HCT116 (cell line): Measurements from ENCODE around the gene PYDC1. TPM values are rescaled to one million over a fixed set of nuclear protein-coding genes. Genes with fewer than 3 reads are reported as not detected.

ENCODE experiments used
- ATAC-seq: fragments of 200-7000 bp; cut with Tn5 transposase; 2 replicates; pipeline ENCODE4 v1.9.1; 2020; ENCODE audit warnings: mild to moderate bottlenecking, moderate library complexity
- BruUV-seq: library from RNA; stranded (reverse); fragments of 400-500 nt; replicated peaks from 2 replicates; lab custom pipeline; 2021; lab: Mats Ljungman, UMichigan
- CTCF ChIA-PET: fragments of 300-600 bp; sonication (Branson Sonifier 250); formaldehyde crosslinking; loops from one replicate; lab custom pipeline; 2021; ENCODE audit warnings: antibody characterized with exemption; lab: Charles Lee
- POLR2A ChIA-PET: fragments of 300-600, 350-600 bp; sonication (Branson Sonifier 250); formaldehyde crosslinking; loops from one replicate; lab custom pipeline; 2021; ENCODE audit warnings: antibody characterized with exemption; lab: Charles Lee
- RAD21 ChIA-PET, 2 experiments: fragments of 300-600 bp; sonication (Branson Sonifier 250); formaldehyde crosslinking; loops; one replicate each; lab custom pipeline; 2023; ENCODE audit warnings: low total read pairs in 2 of 2; ENCODE audit not compliant: uncharacterized antibody in 2 of 2, unreplicated experiment in 2 of 2, low non-redundant PET in 1 of 2; lab: Charles Lee
- DNase-seq: peaks from one replicate; pipeline ENCODE4 v3.0.0-alpha.2; 2010; ENCODE audit warnings: low read depth, low spot score
- H2AFZ ChIP-seq: fragments of 200-600 bp; shearing (Covaris generic), sonication (generic); 2 replicates; pipeline ENCODE4 v1.6.1; 2017; ENCODE audit warnings: low read depth, mixed run types, mixed read lengths, antibody characterized with exemption, low read length; ENCODE audit not compliant: poor library complexity, severe bottlenecking
- H3K27ac ChIP-seq: 2 replicates; pipeline ENCODE4 v1.5.1; 2012; ENCODE audit warnings: low read depth, low read length
- H3K27me3 ChIP-seq: fragments of 200-600 bp; sonication (generic); 2 replicates; pipeline ENCODE4 v1.6.1; 2016; ENCODE audit warnings: mixed run types, low read length, mixed read lengths; ENCODE audit not compliant: insufficient read depth
- H3K36me3 ChIP-seq, 2 experiments: fragments of 200-500 bp in 1 of 2; fragments of 200-600 bp in 1 of 2; sonication (Bioruptor generic) in 1 of 2; sonication (generic) in 1 of 2; 2 replicates each; pipeline versions ENCODE4 v1.5.1 to v1.6.1; 2014 to 2016; ENCODE audit warnings: low read length in 2 of 2, inconsistent platforms in 1 of 2, mixed read lengths in 1 of 2, mixed run types in 1 of 2; ENCODE audit not compliant: insufficient read depth in 2 of 2, control insufficient read depth in 1 of 2
- H3K4me1 ChIP-seq, 2 experiments: fragments of 200-600 bp in 1 of 2; sonication (generic) in 1 of 2; 2 replicates each; pipeline versions ENCODE4 v1.5.1 to v1.6.1; 2012 to 2017; ENCODE audit warnings: low read length in 2 of 2, inconsistent platforms in 1 of 2, mild to moderate bottlenecking in 1 of 2, mixed read lengths in 1 of 2, mixed run types in 1 of 2, moderate library complexity in 1 of 2; ENCODE audit not compliant: insufficient read depth in 2 of 2, control insufficient read depth in 1 of 2
- H3K4me2 ChIP-seq: fragments of 200-600 bp; sonication (generic); 2 replicates; pipeline ENCODE4 v1.6.1; 2017; ENCODE audit warnings: mixed run types, low read length, mixed read lengths
- H3K4me3 ChIP-seq, 2 experiments: fragments of 200-600 bp in 1 of 2; sonication (generic) in 1 of 2; replicated peaks in 1 of 2; 2 replicates each; pipeline ENCODE4 v1.5.1; 2011 to 2016; ENCODE audit warnings: low read length in 2 of 2, control low read depth in 1 of 2, low read depth in 1 of 2, mild to moderate bottlenecking in 1 of 2, mixed read lengths in 1 of 2, mixed run types in 1 of 2
- H3K79me2 ChIP-seq: fragments of 200-600 bp; sonication (generic); 2 replicates; pipeline ENCODE4 v1.6.1; 2017; ENCODE audit warnings: mild to moderate bottlenecking, mixed run types, low read length, moderate library complexity, mixed read lengths; ENCODE audit not compliant: insufficient read depth
- H3K9ac ChIP-seq: fragments of 200-600 bp; sonication (generic); 2 replicates; pipeline ENCODE4 v1.6.1; 2016; ENCODE audit warnings: low read length, mixed read lengths
- H3K9me2 ChIP-seq: fragments of 200-600 bp; sonication (generic), shearing (Covaris generic); 2 replicates; pipeline ENCODE4 v1.6.1; 2017; ENCODE audit warnings: mixed run types, mild to moderate bottlenecking, moderate library complexity; ENCODE audit not compliant: insufficient read depth
- H3K9me3 ChIP-seq, 2 experiments: fragments of 200-500 bp in 1 of 2; fragments of 200-600 bp in 1 of 2; sonication (Bioruptor generic) in 1 of 2; sonication (generic) in 1 of 2; 2 replicates each; pipeline ENCODE4 v1.6.1; 2014 to 2017; ENCODE audit warnings: low read length in 2 of 2, mixed read lengths in 2 of 2, inconsistent platforms in 1 of 2, low read depth in 1 of 2, mild to moderate bottlenecking in 1 of 2, mixed run types in 1 of 2, moderate library complexity in 1 of 2; ENCODE audit not compliant: control insufficient read depth in 1 of 2, insufficient read depth in 1 of 2
- H4K20me1 ChIP-seq: fragments of 200-600 bp; sonication (generic), shearing (Covaris generic); 2 replicates; pipeline ENCODE4 v1.6.1; 2017; ENCODE audit warnings: mixed run types, mild to moderate bottlenecking, moderate library complexity; ENCODE audit not compliant: insufficient read depth
- EGR1 ChIP-seq: IDR thresholded peaks from 2 replicates; pipeline ENCODE4 v1.6.1; 2012; ENCODE audit warnings: low read depth
- ELF1 ChIP-seq: IDR thresholded peaks from 2 replicates; pipeline ENCODE4 v1.6.1; 2012; ENCODE audit warnings: low read depth, borderline replicate concordance
- REST ChIP-seq: IDR thresholded peaks from 2 replicates; pipeline ENCODE4 v1.6.1; 2012; ENCODE audit warnings: low read depth
- TCF7L2 ChIP-seq: IDR thresholded peaks from 2 replicates; pipeline ENCODE4 v1.7.0; 2011; ENCODE audit warnings: borderline replicate concordance, inconsistent platforms; ENCODE audit not compliant: insufficient read depth, insufficient read length; ENCODE audit errors: extremely low read depth
- YY1 ChIP-seq: IDR thresholded peaks from 2 replicates; pipeline ENCODE4 v1.6.1; 2011; ENCODE audit warnings: low read length, low read depth, moderate library complexity, mild to moderate bottlenecking; ENCODE audit not compliant: insufficient replicate concordance; ENCODE audit errors: extremely low read depth
- ZBTB33 ChIP-seq: IDR thresholded peaks from 2 replicates; pipeline ENCODE4 v1.6.1; 2011; ENCODE audit warnings: mild to moderate bottlenecking, low read length, moderate library complexity; ENCODE audit not compliant: insufficient replicate concordance; ENCODE audit errors: extremely low read depth
- ZFX ChIP-seq: fragments of 450-650 bp; IDR thresholded peaks from 2 replicates; pipeline ENCODE4 v1.6.1; 2017
- intact Hi-C: fragments of 100-400 bp; cut with micrococcal nuclease; formaldehyde crosslinking; loops from 2 replicates; pipeline ENCODE4 v1.10.0; 2022
- total RNA-seq: library from RNA; stranded (reverse); gene quantifications from one replicate; pipeline ENCODE4 v1.2.1, GENCODE V29; 2021; ENCODE audit not compliant: unreplicated experiment

The PYDC1 gene
- total RNA-seq, 1 experiment from 2014 or later = not detected

GRCh38 chr16:31228206-31228605 lies 11.3 kb upstream of the PYDC1 start:
- H3K79me2 ChIP-seq = no peaks in the 10 kb centered on the region
- H3K9me2 ChIP-seq = no peaks in the 10 kb centered on the region
- no peaks in the 10 kb centered on the region for H3K27me3 ChIP-seq
- H3K4me2 ChIP-seq = no peak overlapping the region
- ChIA-PET CTCF (no interaction called here), POLR2A (interaction anchor here (0.7 to 1.0 kb wide), 2 partner anchors 15 to 104 kb away, joined by 3 to 4 read pairs; partner anchors contain the start of gene TRIM72), RAD21 (no interaction called here)
- no peak overlapping the region for H3K27ac ChIP-seq
- intact Hi-C loops = no loop called here
- H3K9me3 ChIP-seq = no peaks in the 10 kb centered on the region
- no peak for TF ChIP-seq ZBTB33
- no peak for TF ChIP-seq YY1
- no peak for TF ChIP-seq REST
- no peak for TF ChIP-seq ELF1
- no peak for TF ChIP-seq ZFX
- TF ChIP-seq EGR1 = no peak
- TF ChIP-seq TCF7L2 = no peak
- no peak for DNase-seq
- H3K4me3 ChIP-seq = no peak overlapping the region
- BruUV-seq = no TSS peak
- H3K9ac ChIP-seq = no peak overlapping the region
- no peaks in the 10 kb centered on the region for H4K20me1 ChIP-seq
- no peaks in the 10 kb centered on the region for H3K36me3 ChIP-seq
- ATAC-seq = no peak
- no peaks in the 10 kb centered on the region for H3K4me1 ChIP-seq
- no peak overlapping the region for H2AFZ ChIP-seq
